Mucosa of gallbladder (tissue), 1 donor: Measurements from ENCODE around the gene CD5L. TPM values are rescaled to one million over a fixed set of nuclear protein-coding genes. Genes with fewer than 3 reads are reported as not detected.

ENCODE experiments used
- DNase-seq: peaks from one replicate; pipeline ENCODE4 v3.0.0-alpha.2; 2020; ENCODE audit warnings: low spot score
- total RNA-seq: library from RNA; stranded (reverse); gene quantifications from one replicate; pipeline ENCODE4 v1.2.1, GENCODE V29; 2021
- donor health status: DM: no; HTN: no; CAD: no.

CD5L gene
- total RNA-seq = not detected

GRCh38 chr1:157841708-157842107 is at the start of gene CD5L:
TSS of gene CD5L (minus strand) at chr1:157841808. CDS start at chr1:157841701, 107 bp downstream.
- DNase-seq = no peak

- DNase-seq = no peak
Observed at GRCh38 chr1:157882580-157882979, 41.0 kb upstream of the CD5L start.

GRCh38 chr1:157880621-157881020 is 39.0 kb upstream of the CD5L start:
- DNase-seq = peak; percentile 56

- DNase-seq = peak; percentile 30
Observed at GRCh38 chr1:157878059-157878458, 36.5 kb upstream of the CD5L start.

GRCh38 chr1:157870490-157870889 is 28.9 kb upstream of the CD5L start:
- no peak for DNase-seq

- no peak for DNase-seq
Observed at GRCh38 chr1:157868654-157869053, 27.0 kb upstream of the CD5L start.

- no peak for DNase-seq
Observed at GRCh38 chr1:157862114-157863070, 20.8 kb upstream of the CD5L start.

- no peak for DNase-seq
Observed at GRCh38 chr1:157856538-157856937, 14.9 kb upstream of the CD5L start.

GRCh38 chr1:157852476-157852875 is 10.9 kb upstream of the CD5L start:
- DNase-seq = no peak

- DNase-seq = no peak
Observed at GRCh38 chr1:157849229-157849875, 7.7 kb upstream of the CD5L start.

- no peak for DNase-seq
Observed at GRCh38 chr1:157844089-157844830, 2.7 kb upstream of the CD5L start.

GRCh38 chr1:157842939-157843338 is 1.3 kb upstream of the CD5L start:
- no peak for DNase-seq

- no peak for DNase-seq
Observed at GRCh38 chr1:157838966-157839365, 2.6 kb downstream of the CD5L start.

- DNase-seq = no peak
Observed at GRCh38 chr1:157834430-157834829, 7.2 kb downstream of the CD5L start.

- DNase-seq = no peak
Observed at GRCh38 chr1:157833145-157833544, 8.5 kb downstream of the CD5L start.

GRCh38 chr1:157831968-157832626 is 9.5 kb downstream of the CD5L start:
- DNase-seq = no peak

GRCh38 chr1:157830887-157831286 is 10.7 kb downstream of the CD5L start:
- DNase-seq = no peak

GRCh38 chr1:157829711-157830110 is 11.9 kb downstream of the CD5L start:
- no peak for DNase-seq

- no peak for DNase-seq
Observed at GRCh38 chr1:157829210-157829609, 12.4 kb downstream of the CD5L start.

- DNase-seq = no peak
Observed at GRCh38 chr1:157820299-157820698, 21.3 kb downstream of the CD5L start.

GRCh38 chr1:157819896-157820295 is 21.7 kb downstream of the CD5L start, which contains the start of gene FCRL1:
TSS of gene FCRL1 (minus strand) at chr1:157820120. CDS start at chr1:157820037, 83 bp downstream.
- no peak for DNase-seq

GRCh38 chr1:157819215-157819614 is 22.4 kb downstream of the CD5L start:
- DNase-seq = no peak
